GM12891 (cell line): ENCODE data around the gene ELOVL4. TPM values are rescaled to one million over a fixed set of nuclear protein-coding genes. Genes with fewer than 3 reads are reported as not detected.
A peak's percentile ranks its signal among the peaks of the same experiment; 100 is the strongest.

Source experiments
- DNase-seq: peaks from one replicate; pipeline ENCODE4 v3.0.0; 2011; ENCODE audit warnings: low spot score; ENCODE audit not compliant: insufficient read length
- FAIRE-seq: peaks from 2 replicates; lab custom pipeline; 2011; peaks lifted over from hg19 to GRCh38; lab: Jason Lieb, UNC
- PAX5 ChIP-seq: IDR thresholded peaks from 2 replicates; pipeline ENCODE4 v1.6.1; 2011; ENCODE audit warnings: low read length, moderate library complexity, mild to moderate bottlenecking; ENCODE audit not compliant: insufficient read depth, severe bottlenecking
- POLR2A ChIP-seq: IDR thresholded peaks from 2 replicates; pipeline ENCODE4 v1.6.1; 2011; ENCODE audit warnings: low read depth, low read length, control low read depth
- POLR2AphosphoS5 ChIP-seq: IDR thresholded peaks from 2 replicates; pipeline ENCODE4 v1.6.1; 2011; ENCODE audit warnings: low read depth, low read length, control low read depth
- POU2F2 ChIP-seq: IDR thresholded peaks from 2 replicates; pipeline ENCODE4 v1.6.1; 2011; ENCODE audit warnings: low read depth, mild to moderate bottlenecking, control low read depth, low read length, moderate library complexity
- SPI1 ChIP-seq: IDR thresholded peaks from 2 replicates; pipeline ENCODE4 v1.6.1; 2011; ENCODE audit warnings: low read depth, low read length, control low read depth
- TAF1 ChIP-seq: IDR thresholded peaks from 2 replicates; pipeline ENCODE4 v1.6.1; 2011; ENCODE audit warnings: low read depth, low read length, control low read depth
- polyA plus RNA-seq: library from polyadenylated mRNA; unstranded; fragments of >200 nt; gene quantifications from one replicate; pipeline ENCODE4 v1.2.1, GENCODE V29; 2012; ENCODE audit warnings: low read depth, missing spikeins, inconsistent platforms; ENCODE audit not compliant: missing spikeins

ELOVL4 gene
- 0.04 TPM for polyA plus RNA-seq

DNA sequence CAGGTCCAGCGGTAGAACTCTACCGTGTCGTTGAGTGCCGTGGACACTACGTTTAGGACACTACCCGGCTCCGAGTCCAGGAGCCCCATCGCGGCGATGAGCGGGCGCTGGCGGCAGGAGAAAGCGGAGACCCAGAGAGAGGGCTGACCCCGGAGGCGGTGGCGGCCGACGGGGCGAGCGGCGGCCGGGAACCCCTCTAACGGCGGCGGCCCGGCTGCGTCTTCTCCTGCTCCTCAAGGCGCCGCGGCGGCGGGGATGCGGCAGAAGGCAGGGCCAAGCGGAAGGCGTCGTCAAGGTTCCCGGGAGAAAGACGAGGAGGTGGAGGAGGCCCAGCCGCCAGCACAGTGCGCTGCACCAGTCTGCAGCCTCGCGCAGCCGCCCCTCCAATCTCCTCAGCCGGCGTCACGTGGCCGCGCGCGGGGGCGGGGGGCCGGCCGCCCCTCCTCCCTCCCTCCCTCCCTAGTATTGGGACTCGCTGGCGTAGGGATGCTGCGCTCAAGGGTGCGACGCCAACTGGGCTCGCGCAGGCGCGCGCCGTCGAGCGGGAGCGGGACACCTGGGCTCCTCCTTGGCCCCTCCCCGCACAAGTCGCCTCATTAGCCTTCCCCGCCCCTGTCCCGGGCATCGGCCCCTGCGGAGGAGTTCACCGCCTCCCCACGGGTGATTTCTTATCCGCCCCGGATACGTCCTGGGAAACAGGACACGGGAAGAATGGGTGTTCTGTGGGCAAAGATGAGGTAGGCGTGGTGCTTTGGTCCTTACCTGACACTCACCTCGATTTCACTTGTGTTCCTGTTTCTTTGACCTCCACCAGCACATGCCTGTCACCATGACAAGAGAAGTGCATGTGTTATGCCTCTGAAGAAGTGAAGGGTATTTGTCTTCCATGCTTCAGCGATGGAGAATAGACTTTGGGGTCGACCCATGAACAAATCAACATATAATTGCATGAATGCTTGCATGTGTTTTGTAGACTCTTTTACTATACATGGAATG, at the start of gene ELOVL4:
Gene ELOVL4, minus strand, starts transcription at position 363 of the 996 bp plus-strand sequence. Its CDS starts 274 bp downstream, at position 89.
- peak; percentile 68 for FAIRE-seq
- no peak for TF ChIP-seq POLR2AphosphoS5
- TF ChIP-seq POLR2A = no peak
- no peak for TF ChIP-seq PAX5
- no peak for TF ChIP-seq SPI1
- no peak for TF ChIP-seq POU2F2
- no peak for TF ChIP-seq TAF1
- DNase-seq = peak; percentile 24

DNA sequence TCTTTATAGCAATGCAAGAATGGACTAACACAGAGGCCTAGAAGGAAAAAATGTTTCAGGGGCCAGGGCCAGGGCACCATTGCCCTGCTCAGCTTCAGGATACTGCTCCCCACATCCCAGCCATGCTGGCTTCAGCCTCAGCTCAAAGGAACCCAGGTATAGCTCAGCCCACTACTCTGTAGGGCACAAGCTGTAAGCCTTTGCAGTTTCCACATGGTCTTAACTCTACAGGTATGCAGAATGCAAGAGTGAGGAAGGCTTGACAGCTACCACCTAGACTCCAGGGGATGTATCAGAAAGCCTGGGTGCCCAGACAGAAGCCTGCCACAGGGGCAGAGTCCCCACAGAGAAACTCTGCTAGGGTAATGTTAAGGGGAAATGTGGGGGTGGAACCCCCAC, 46.6 kb upstream of the ELOVL4 start:
- TF ChIP-seq TAF1 (no peak), POLR2AphosphoS5 (no peak), POLR2A (no peak), SPI1 (no peak), POU2F2 (no peak), PAX5 (no peak)
- FAIRE-seq (no peak), DNase-seq (no peak)

DNA sequence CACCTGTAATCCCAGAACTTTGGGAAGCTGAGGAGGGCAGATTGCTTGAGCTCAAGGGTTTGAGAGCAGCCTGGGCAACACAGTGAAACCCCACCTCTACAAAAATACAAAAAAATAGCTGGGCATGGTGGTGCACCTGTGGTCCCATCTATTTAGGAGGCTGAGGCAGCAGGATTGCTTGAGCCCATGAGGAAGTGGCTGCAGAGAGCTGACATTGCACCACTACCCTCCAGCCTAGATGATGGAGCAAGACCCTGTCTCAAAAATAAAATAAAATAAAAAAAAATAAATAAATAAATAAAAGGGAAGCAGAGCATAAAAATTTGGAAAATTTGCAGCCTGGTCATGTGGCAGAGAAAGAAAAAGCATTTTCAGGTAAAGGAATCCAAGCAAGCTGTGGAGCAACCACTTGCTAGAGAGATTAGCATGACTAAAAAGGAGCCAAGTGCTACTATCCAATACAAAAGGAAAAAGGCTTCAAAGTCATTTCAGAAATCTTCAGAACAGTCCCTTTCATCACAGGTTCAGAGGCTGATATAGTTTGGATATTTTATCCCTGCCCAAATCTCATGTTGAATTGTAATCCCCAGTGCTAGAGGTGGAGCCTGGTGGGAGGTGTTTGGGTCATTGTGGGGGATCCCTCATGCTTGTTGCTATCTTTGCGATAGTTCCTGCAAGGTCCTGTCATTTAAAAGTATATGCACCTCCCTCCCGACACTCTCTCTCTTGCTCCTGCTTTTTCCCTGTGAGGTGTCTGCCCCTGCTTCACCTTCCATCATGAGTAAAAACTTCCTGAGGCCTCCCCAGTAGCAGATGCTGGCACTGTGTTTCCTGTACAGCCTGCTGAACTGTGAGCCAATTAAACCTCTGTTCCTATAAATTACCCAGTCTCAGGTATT, 45.9 kb upstream of the ELOVL4 start:
- TF ChIP-seq POU2F2 = no peak
- no peak for TF ChIP-seq SPI1
- TF ChIP-seq TAF1 = no peak
- TF ChIP-seq POLR2A = no peak
- FAIRE-seq (no peak), DNase-seq (no peak)

DNA sequence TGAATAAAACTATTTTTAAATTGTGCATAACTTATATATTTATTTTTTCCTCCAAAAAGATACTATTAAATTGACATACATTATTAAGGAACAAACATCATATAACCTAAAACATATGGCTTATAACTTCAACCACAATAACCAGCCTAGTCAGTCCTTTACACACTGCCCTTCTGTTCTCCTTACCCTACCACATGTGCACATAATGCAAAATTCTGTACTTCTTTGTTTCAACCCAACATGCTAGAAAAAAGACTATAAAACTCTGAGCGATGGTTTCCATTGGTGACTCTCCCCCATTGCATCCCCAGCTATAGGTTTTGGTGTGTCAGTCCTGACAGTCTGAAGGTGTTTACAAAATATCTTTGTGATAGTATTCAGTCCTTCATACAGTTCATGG, 42.3 kb upstream of the ELOVL4 start:
- no peak for FAIRE-seq

DNA sequence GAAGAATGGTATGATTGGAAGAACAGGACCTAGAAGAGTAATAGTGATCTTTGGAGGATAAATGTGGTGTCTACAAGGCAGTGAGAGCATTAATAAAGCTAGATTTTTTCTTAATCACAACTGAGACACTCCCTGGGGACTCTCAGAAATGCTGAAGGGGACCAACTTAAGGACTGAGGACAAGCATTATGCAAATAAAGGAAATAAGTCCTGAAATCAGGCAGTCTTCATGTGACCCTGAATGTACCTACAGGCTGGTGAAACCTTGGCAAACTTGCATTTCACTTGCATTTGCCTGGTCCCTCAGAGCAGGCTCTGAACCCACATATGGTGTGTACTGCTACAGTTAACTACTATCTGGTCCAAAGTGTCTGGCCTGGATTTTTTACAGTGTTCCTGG, 37.8 kb upstream of the ELOVL4 start:
- DNase-seq (no peak), FAIRE-seq (no peak)
- TF ChIP-seq POLR2A = no peak
- TF ChIP-seq SPI1 = no peak
- TF ChIP-seq POU2F2 = no peak
- TF ChIP-seq TAF1 = no peak
- TF ChIP-seq PAX5 = no peak
- no peak for TF ChIP-seq POLR2AphosphoS5

More for the DNA sequence above, 42.3 kb upstream of the ELOVL4 start:
- TF ChIP-seq POU2F2 = no peak
- TF ChIP-seq SPI1 = no peak
- TF ChIP-seq POLR2A = no peak
- no peak for TF ChIP-seq TAF1
- no peak for TF ChIP-seq PAX5
- TF ChIP-seq POLR2AphosphoS5 = no peak
- no peak for DNase-seq

DNA sequence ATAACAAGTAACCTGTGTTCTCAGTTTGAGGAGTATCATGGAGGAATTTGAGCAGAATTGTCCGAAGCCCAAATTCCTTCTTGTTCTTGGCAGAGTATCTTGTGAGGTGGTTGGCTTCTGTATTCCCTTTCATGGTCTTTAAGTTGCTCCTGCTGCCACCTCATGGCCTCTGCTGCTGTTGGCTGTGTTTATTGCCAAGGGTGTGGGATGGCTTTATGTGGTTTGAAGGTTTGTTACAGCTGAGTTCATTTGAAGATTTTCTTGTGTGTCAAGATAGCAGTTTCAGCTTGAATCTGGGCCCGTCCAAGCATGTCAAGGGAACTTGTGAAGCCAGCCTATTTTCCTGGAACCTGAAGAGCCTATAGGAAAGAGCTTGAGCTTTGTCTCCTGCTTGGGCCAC, 36.9 kb upstream of the ELOVL4 start:
- FAIRE-seq (peak; percentile 43), DNase-seq (no peak)
- TF ChIP-seq TAF1 = no peak
- TF ChIP-seq POLR2A = no peak
- TF ChIP-seq POU2F2 = no peak
- TF ChIP-seq PAX5 = no peak
- no peak for TF ChIP-seq POLR2AphosphoS5
- no peak for TF ChIP-seq SPI1

DNA sequence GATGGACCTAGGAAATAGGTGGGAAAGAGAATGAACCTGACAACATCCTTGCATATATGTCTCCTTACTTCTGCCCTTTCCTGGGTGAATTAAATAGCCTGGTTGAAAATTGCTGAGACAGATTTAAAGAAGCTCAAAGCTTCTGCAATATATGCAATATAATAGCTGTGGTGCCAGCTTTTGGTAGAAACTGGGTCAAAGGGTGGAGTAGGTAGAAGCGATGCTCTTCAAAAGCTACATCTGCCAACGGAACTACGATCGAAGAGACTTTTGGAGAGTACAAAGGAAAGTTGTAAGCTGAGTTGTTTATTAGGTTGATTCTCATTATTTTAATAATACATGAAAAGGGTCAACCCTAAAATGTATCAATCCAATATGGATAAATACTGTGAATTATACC, 34.3 kb upstream of the ELOVL4 start:
- no peak for FAIRE-seq

DNA sequence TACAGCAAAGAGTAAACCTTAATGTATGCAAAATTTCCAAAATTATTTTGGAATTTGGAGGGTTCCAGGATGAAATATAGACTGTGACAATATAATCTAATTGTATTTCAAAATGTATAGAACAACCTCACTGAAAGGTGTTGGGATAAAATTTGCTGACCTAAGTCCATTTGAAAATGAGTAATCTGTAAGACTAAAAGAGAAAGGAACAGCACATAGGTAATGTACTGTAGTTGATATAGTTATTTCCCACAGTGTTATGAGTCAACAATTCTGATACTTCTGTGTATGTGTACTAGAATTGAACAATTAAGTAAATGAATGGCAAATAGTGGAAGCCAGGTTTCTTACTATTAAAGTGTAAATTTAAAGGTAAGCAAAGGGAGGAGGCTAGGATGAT, 23.8 kb upstream of the ELOVL4 start:
- TF ChIP-seq POU2F2 = no peak
- TF ChIP-seq POLR2A = no peak
- TF ChIP-seq TAF1 = no peak
- TF ChIP-seq SPI1 = no peak
- no peak for TF ChIP-seq POLR2AphosphoS5
- no peak for TF ChIP-seq PAX5
- DNase-seq (no peak), FAIRE-seq (no peak)

More for the DNA sequence above, 34.3 kb upstream of the ELOVL4 start:
- TF ChIP-seq SPI1 (no peak), TAF1 (no peak), POLR2AphosphoS5 (no peak), POU2F2 (no peak), PAX5 (no peak), POLR2A (no peak)
- DNase-seq = no peak

DNA sequence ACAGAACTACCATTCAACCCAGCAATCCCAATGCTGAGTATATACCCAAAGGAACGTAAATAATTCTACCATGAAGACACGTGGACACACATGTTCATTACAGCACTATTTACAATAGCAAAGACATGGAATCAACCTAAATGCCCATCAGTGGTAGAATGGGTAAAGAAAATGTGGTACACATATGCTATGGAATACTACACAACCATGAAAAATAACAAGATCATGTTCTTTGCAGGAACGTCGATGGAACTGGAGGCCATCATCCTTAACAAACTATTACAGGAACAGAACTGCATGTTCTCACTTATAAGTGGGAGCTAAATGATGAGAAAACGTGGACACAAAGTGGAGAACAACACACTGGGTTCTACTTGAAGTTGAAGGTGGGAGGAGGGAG, 22.4 kb upstream of the ELOVL4 start:
- FAIRE-seq (no peak), DNase-seq (no peak)
- no peak for TF ChIP-seq POLR2A
- TF ChIP-seq POU2F2 = no peak
- no peak for TF ChIP-seq POLR2AphosphoS5
- TF ChIP-seq TAF1 = no peak
